Measurements from ENCODE around the gene SLC5A2.

SLC5A2 gene

DNA sequence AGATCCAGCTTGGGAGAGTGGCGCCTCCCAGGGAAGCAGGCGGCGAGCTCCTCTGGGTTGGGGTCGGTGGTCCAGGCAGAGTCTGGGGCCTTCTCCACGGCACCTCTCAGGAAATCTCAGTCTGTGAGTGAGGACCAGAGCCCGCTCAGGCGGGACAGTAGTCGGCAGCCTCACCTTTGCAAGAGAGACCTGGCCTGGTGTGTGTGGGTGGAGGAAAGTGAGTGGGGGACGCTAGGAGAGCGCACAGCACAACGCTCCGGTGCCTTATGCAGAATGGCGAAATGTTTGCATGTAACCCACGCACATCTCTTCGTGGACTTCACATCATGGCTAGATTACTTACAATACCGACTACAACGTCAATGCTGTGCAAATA is 47.0 kb downstream of the SLC5A2 start:
- ChIA-PET POLR2A (no interaction called here), CTCF (no interaction called here)
- no peak overlapping the region for H3K27ac ChIP-seq (ENCODE audit: extremely low read depth, low read depth, low read length)
- no peaks in the 10 kb centered on the region for H3K9me3 ChIP-seq (ENCODE audit: control insufficient read depth, insufficient read depth, low read depth, low read length)
- TF ChIP-seq ZNF530 (tag by site-specific recombination; IDR thresholded peaks at IDR 0.05; ENCODE audit: low read depth), result no peak
- no peak for TF ChIP-seq SP3 (tag by site-specific recombination; IDR thresholded peaks at IDR 0.05)
- no peak for TF ChIP-seq ZNF677 (tag by site-specific recombination; IDR thresholded peaks at IDR 0.05)
- TF ChIP-seq, protein P1, sequence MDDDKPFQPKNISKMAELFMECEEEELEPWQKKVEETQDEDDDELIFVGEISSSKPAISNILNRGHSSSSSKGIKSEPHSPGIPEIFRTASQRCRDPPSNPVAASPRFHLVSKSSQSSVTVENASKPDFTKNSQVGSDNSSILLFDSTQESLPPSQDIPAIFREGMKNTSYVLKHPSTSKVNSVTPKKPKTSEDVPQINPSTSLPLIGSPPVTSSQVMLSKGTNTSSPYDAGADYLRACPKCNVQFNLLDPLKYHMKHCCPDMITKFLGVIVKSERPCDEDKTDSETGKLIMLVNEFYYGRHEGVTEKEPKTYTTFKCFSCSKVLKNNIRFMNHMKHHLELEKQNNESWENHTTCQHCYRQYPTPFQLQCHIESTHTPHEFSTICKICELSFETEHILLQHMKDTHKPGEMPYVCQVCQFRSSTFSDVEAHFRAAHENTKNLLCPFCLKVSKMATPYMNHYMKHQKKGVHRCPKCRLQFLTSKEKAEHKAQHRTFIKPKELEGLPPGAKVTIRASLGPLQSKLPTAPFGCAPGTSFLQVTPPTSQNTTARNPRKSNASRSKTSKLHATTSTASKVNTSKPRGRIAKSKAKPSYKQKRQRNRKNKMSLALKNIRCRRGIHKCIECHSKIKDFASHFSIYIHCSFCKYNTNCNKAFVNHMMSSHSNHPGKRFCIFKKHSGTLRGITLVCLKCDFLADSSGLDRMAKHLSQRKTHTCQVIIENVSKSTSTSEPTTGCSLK (tag by site-specific recombination; IDR thresholded peaks at IDR 0.05), result no peak
- TF ChIP-seq ZNF274 (IDR thresholded peaks at IDR 0.05; ENCODE audit: low read length), result no peak
- TF ChIP-seq ZNF274 (tag by site-specific recombination; IDR thresholded peaks at IDR 0.05; ENCODE audit: borderline replicate concordance), result no peak
- no peaks in the 10 kb centered on the region for H3K36me3 ChIP-seq (ENCODE audit: control insufficient read depth in 2 of 2, insufficient read depth in 1 of 2, low read length in 2 of 2)
- H3K4me3 ChIP-seq (ENCODE audit: low read depth, low read length), result no peak overlapping the region
- no peaks in the 10 kb centered on the region for H3K4me1 ChIP-seq (ENCODE audit: control insufficient read depth, insufficient read depth, low read length)

DNA sequence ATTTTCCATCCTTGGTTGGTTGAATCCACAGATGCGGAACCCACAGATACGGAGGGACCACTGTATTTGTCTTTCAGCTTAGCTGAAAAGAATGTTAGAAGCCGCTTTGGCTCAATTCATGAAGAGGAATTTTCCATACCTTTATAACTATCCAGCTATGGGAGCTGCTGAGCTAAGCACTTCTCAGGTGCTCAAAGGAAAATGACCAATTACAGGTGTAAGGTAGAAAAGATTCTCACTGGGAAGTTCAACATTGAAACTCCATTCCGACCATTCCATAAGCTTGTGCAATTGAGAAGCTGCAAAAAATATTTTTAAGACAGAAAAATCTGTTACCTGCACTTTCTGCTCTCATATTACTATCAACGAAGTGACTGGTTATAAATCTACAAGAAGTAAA is 47.5 kb downstream of the SLC5A2 start:
- no peaks in the 10 kb centered on the region for H3K9me3 ChIP-seq (ENCODE audit: control insufficient read depth, insufficient read depth, low read depth, low read length)
- ChIA-PET CTCF (no interaction called here), POLR2A (no interaction called here)
- no peaks in the 10 kb centered on the region for H3K36me3 ChIP-seq (ENCODE audit: control insufficient read depth in 2 of 2, insufficient read depth in 1 of 2, low read length in 2 of 2)
- no peak overlapping the region for H3K4me3 ChIP-seq (ENCODE audit: low read depth, low read length)
- H3K27ac ChIP-seq (ENCODE audit: extremely low read depth, low read depth, low read length), result no peak overlapping the region
- no peaks in the 10 kb centered on the region for H3K4me1 ChIP-seq (ENCODE audit: control insufficient read depth, insufficient read depth, low read length)
- TF ChIP-seq ZNF211 (tag by site-specific recombination; IDR thresholded peaks at IDR 0.05; ENCODE audit: low read depth) (no peak), ZFP37 (tag by site-specific recombination; IDR thresholded peaks at IDR 0.05) (no peak), ZNF530 (tag by site-specific recombination; IDR thresholded peaks at IDR 0.05; ENCODE audit: low read depth) (no peak), ZBTB20 (tag by site-specific recombination; IDR thresholded peaks at IDR 0.05) (no peak), ZNF354C (tag by site-specific recombination; IDR thresholded peaks at IDR 0.05; ENCODE audit: borderline replicate concordance, low read depth) (no peak), ZNF19 (tag by site-specific recombination; IDR thresholded peaks at IDR 0.05; ENCODE audit: low read depth) (no peak), MEIS1 (CRISPR knock-in tag; IDR thresholded peaks at IDR 0.05; ENCODE audit: borderline replicate concordance) (no peak), ZNF335 (tag by site-specific recombination; conservative IDR thresholded peaks at IDR 0.05) (no peak)
- TF ChIP-seq, protein P2, sequence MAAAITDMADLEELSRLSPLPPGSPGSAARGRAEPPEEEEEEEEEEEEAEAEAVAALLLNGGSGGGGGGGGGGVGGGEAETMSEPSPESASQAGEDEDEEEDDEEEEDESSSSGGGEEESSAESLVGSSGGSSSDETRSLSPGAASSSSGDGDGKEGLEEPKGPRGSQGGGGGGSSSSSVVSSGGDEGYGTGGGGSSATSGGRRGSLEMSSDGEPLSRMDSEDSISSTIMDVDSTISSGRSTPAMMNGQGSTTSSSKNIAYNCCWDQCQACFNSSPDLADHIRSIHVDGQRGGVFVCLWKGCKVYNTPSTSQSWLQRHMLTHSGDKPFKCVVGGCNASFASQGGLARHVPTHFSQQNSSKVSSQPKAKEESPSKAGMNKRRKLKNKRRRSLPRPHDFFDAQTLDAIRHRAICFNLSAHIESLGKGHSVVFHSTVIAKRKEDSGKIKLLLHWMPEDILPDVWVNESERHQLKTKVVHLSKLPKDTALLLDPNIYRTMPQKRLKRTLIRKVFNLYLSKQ (tag by site-specific recombination; IDR thresholded peaks at IDR 0.05; ENCODE audit: borderline replicate concordance), result no peak
- TF ChIP-seq, protein P1 (tag by site-specific recombination; IDR thresholded peaks at IDR 0.05), result no peak
- TF ChIP-seq, protein P3, sequence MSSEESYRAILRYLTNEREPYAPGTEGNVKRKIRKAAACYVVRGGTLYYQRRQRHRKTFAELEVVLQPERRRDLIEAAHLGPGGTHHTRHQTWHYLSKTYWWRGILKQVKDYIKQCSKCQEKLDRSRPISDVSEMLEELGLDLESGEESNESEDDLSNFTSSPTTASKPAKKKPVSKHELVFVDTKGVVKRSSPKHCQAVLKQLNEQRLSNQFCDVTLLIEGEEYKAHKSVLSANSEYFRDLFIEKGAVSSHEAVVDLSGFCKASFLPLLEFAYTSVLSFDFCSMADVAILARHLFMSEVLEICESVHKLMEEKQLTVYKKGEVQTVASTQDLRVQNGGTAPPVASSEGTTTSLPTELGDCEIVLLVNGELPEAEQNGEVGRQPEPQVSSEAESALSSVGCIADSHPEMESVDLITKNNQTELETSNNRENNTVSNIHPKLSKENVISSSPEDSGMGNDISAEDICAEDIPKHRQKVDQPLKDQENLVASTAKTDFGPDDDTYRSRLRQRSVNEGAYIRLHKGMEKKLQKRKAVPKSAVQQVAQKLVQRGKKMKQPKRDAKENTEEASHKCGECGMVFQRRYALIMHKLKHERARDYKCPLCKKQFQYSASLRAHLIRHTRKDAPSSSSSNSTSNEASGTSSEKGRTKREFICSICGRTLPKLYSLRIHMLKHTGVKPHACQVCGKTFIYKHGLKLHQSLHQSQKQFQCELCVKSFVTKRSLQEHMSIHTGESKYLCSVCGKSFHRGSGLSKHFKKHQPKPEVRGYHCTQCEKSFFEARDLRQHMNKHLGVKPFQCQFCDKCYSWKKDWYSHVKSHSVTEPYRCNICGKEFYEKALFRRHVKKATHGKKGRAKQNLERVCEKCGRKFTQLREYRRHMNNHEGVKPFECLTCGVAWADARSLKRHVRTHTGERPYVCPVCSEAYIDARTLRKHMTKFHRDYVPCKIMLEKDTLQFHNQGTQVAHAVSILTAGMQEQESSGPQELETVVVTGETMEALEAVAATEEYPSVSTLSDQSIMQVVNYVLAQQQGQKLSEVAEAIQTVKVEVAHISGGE (tag by site-specific recombination; conservative IDR thresholded peaks at IDR 0.05; ENCODE audit: low read depth), result no peak
- TF ChIP-seq, protein P4, sequence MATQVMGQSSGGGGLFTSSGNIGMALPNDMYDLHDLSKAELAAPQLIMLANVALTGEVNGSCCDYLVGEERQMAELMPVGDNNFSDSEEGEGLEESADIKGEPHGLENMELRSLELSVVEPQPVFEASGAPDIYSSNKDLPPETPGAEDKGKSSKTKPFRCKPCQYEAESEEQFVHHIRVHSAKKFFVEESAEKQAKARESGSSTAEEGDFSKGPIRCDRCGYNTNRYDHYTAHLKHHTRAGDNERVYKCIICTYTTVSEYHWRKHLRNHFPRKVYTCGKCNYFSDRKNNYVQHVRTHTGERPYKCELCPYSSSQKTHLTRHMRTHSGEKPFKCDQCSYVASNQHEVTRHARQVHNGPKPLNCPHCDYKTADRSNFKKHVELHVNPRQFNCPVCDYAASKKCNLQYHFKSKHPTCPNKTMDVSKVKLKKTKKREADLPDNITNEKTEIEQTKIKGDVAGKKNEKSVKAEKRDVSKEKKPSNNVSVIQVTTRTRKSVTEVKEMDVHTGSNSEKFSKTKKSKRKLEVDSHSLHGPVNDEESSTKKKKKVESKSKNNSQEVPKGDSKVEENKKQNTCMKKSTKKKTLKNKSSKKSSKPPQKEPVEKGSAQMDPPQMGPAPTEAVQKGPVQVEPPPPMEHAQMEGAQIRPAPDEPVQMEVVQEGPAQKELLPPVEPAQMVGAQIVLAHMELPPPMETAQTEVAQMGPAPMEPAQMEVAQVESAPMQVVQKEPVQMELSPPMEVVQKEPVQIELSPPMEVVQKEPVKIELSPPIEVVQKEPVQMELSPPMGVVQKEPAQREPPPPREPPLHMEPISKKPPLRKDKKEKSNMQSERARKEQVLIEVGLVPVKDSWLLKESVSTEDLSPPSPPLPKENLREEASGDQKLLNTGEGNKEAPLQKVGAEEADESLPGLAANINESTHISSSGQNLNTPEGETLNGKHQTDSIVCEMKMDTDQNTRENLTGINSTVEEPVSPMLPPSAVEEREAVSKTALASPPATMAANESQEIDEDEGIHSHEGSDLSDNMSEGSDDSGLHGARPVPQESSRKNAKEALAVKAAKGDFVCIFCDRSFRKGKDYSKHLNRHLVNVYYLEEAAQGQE (tag by site-specific recombination; IDR thresholded peaks at IDR 0.05), result no peak
- TF ChIP-seq, protein P5, sequence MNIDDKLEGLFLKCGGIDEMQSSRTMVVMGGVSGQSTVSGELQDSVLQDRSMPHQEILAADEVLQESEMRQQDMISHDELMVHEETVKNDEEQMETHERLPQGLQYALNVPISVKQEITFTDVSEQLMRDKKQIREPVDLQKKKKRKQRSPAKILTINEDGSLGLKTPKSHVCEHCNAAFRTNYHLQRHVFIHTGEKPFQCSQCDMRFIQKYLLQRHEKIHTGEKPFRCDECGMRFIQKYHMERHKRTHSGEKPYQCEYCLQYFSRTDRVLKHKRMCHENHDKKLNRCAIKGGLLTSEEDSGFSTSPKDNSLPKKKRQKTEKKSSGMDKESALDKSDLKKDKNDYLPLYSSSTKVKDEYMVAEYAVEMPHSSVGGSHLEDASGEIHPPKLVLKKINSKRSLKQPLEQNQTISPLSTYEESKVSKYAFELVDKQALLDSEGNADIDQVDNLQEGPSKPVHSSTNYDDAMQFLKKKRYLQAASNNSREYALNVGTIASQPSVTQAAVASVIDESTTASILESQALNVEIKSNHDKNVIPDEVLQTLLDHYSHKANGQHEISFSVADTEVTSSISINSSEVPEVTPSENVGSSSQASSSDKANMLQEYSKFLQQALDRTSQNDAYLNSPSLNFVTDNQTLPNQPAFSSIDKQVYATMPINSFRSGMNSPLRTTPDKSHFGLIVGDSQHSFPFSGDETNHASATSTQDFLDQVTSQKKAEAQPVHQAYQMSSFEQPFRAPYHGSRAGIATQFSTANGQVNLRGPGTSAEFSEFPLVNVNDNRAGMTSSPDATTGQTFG (tag by site-specific recombination; IDR thresholded peaks at IDR 0.05; ENCODE audit: borderline replicate concordance), result no peak
